AG04450 (cell line): ENCODE results near the gene PIGL. TPM values are rescaled to one million over a fixed set of nuclear protein-coding genes. Genes with fewer than 3 reads are reported as not detected.
"Not testable (repeated sequence)": the region's sequence is repeated elsewhere in the genome, so short reads cannot be mapped to it uniquely, and the experiment has no call there.

ENCODE experiments used
- CTCF ChIA-PET: fragments of 300-600, 350-600 bp; formaldehyde crosslinking; extraction: SDS; loops from one replicate; lab custom pipeline; 2022; ENCODE audit warnings: antibody characterized with exemption, inconsistent platforms; lab: Charles Lee
- POLR2A ChIA-PET: fragments of 350-600 bp; formaldehyde crosslinking; extraction: SDS; loops from one replicate; lab custom pipeline; 2021; ENCODE audit warnings: antibody characterized with exemption, inconsistent platforms; lab: Yijun Ruan, JAX
- DNase-seq: peaks from one replicate; pipeline ENCODE4 v3.0.0-alpha.2; 2011; ENCODE audit warnings: low read depth, low spot score
- H3K27ac ChIP-seq: one replicate; pipeline ENCODE4 v1.5.1; 2012; ENCODE audit warnings: low read depth, low read length, control low read depth
- H3K27me3 ChIP-seq: one replicate; pipeline ENCODE4 v1.6.0; 2012; ENCODE audit warnings: low read length; ENCODE audit not compliant: control insufficient read depth, insufficient read depth
- H3K4me3 ChIP-seq: 2 replicates; pipeline ENCODE4 v1.5.1; 2011; ENCODE audit warnings: mild to moderate bottlenecking, low read depth, low read length, control low read depth
- H3K9me3 ChIP-seq: 2 replicates; pipeline ENCODE4 v1.5.1; 2012; ENCODE audit warnings: low read length; ENCODE audit not compliant: control insufficient read depth, insufficient read depth
- CTCF ChIP-seq: IDR thresholded peaks from 2 replicates; pipeline ENCODE4 v1.5.1; 2011; ENCODE audit warnings: low read depth, low read length, control low read depth, inconsistent platforms
- polyA plus RNA-seq: library from polyadenylated mRNA; depleted of rRNA; stranded (reverse); fragments of >200 nt; gene quantifications from 2 replicates; pipeline ENCODE4 v1.2.3, GENCODE V29; 2011

The PIGL gene
- polyA plus RNA-seq, 1 experiment: 16.5 TPM

GRCh38 chr17:16222406-16222805 is 5.4 kb downstream of the PIGL start:
- no peaks in the 10 kb centered on the region for H3K27me3 ChIP-seq
- no peak for TF ChIP-seq CTCF
- ChIA-PET CTCF (interaction anchor here (0.6 kb wide), 1 partner anchor 33 kb away, joined by 8 read pairs; no protein-coding TSS in a partner anchor), POLR2A (interaction anchor here (0.6 to 1.6 kb wide), 2 partner anchors 18 to 158 kb away, joined by 3 to 4 read pairs; partner anchors contain the start of gene UBB)
- no peaks in the 10 kb centered on the region for H3K9me3 ChIP-seq
- H3K27ac ChIP-seq: no peak overlapping the region
- DNase-seq: no peak
- no peak overlapping the region for H3K4me3 ChIP-seq

- not testable (repeated sequence) for H3K27me3 ChIP-seq, DNase-seq, H3K4me3 ChIP-seq, H3K9me3 ChIP-seq, H3K27ac ChIP-seq
- ChIA-PET CTCF (interaction anchor here (0.6 kb wide), 2 partner anchors 57 to 91 kb away, joined by 4 read pairs; no protein-coding TSS in a partner anchor), POLR2A (interaction anchor here (0.6 kb wide), 2 partner anchors 122 to 208 kb away, joined by 3 to 6 read pairs; no protein-coding TSS in a partner anchor)
These were observed 13.0 kb downstream of the PIGL start for GRCh38 chr17:16229912-16230561.

- ChIA-PET CTCF (no interaction called here), POLR2A (no interaction called here)
- Histone ChIP-seq H3K27ac (no peak overlapping the region), H3K4me3 (no peak overlapping the region), H3K9me3 (no peaks in the 10 kb centered on the region), H3K27me3 (no peaks in the 10 kb centered on the region)
- DNase-seq: no peak
- TF ChIP-seq CTCF: no peak
These were observed 15.4 kb downstream of the PIGL start for GRCh38 chr17:16232391-16232790.

- Histone ChIP-seq H3K9me3 (no peaks in the 10 kb centered on the region), H3K4me3 (no peak overlapping the region), H3K27ac (no peak overlapping the region), H3K27me3 (no peaks in the 10 kb centered on the region)
- ChIA-PET CTCF (no interaction called here), POLR2A (interaction anchor here (0.6 kb wide), 1 partner anchor 17 kb away, joined by 3 read pairs; no protein-coding TSS in a partner anchor)
- no peak for TF ChIP-seq CTCF
- no peak for DNase-seq
These were observed 22.9 kb downstream of the PIGL start for GRCh38 chr17:16239931-16240330.

- TF ChIP-seq CTCF: no peak
- no peak overlapping the region for H3K27ac ChIP-seq
- H3K27me3 ChIP-seq: no peaks in the 10 kb centered on the region
- no peak for DNase-seq
- H3K4me3 ChIP-seq: no peak overlapping the region
- no peaks in the 10 kb centered on the region for H3K9me3 ChIP-seq
- CTCF ChIA-PET: no interaction called here
- POLR2A ChIA-PET: no interaction called here
These were observed 24.9 kb downstream of the PIGL start for GRCh38 chr17:16241906-16242399.
